Common myeloid progenitor, CD34-positive (primary cell): ENCODE data around the gene HOXB2.

Experiments used
- CTCF ChIA-PET: fragments of 350-600 bp; sonication (Branson Sonifier 250); formaldehyde crosslinking; loops from one replicate; lab custom pipeline; 2021; ENCODE audit warnings: antibody characterized with exemption; lab: Charles Lee
- POLR2A ChIA-PET: fragments of 350-600 bp; sonication (Branson Sonifier 250); formaldehyde crosslinking; loops from one replicate; lab custom pipeline; 2021; ENCODE audit warnings: antibody characterized with exemption; lab: Charles Lee
- DNase-seq, 3 donors: peaks; one replicate each; pipeline versions ENCODE4 v3.0.0 to v3.0.0-alpha.2; 2013
- H3K27ac ChIP-seq, 2 experiments: 1 replicate in 1 of 2; 2 replicates in 1 of 2; pipeline ENCODE4 v1.7.0; 2013; ENCODE audit warnings: inconsistent platforms in 2 of 2, low read length in 2 of 2, mild to moderate bottlenecking in 2 of 2, low read depth in 1 of 2, moderate library complexity in 1 of 2; ENCODE audit not compliant: severe bottlenecking in 2 of 2, insufficient read depth in 1 of 2, poor library complexity in 1 of 2
- H3K27me3 ChIP-seq, 5 experiments: replicated peaks in 2 of 5; 1 replicate in 3 of 5; 2 replicates in 2 of 5; pipeline versions ENCODE4 v1.6.1 to v1.7.0; 2013; ENCODE audit warnings: low read length in 4 of 5, mild to moderate bottlenecking in 2 of 5, moderate library complexity in 2 of 5, inconsistent platforms in 1 of 5; ENCODE audit not compliant: insufficient read depth in 5 of 5, control insufficient read depth in 4 of 5
- H3K36me3 ChIP-seq, 4 experiments: 1 replicate in 2 of 4; 2 replicates in 2 of 4; pipeline versions ENCODE4 v1.6.1 to v1.7.0; 2013; ENCODE audit warnings: low read length in 3 of 4, control low read depth in 1 of 4, mild to moderate bottlenecking in 1 of 4; ENCODE audit not compliant: control insufficient read depth in 4 of 4, insufficient read depth in 4 of 4
- H3K4me1 ChIP-seq, 4 experiments: 1 replicate in 3 of 4; 2 replicates in 1 of 4; pipeline versions ENCODE4 v1.6.1 to v1.7.1; 2013; ENCODE audit warnings: low read length in 3 of 4, mild to moderate bottlenecking in 3 of 4, control low read depth in 1 of 4, inconsistent platforms in 1 of 4, moderate library complexity in 1 of 4; ENCODE audit not compliant: control insufficient read depth in 4 of 4, insufficient read depth in 4 of 4; ENCODE audit errors: control extremely low read depth in 1 of 4
- H3K4me3 ChIP-seq, 7 experiments: 1 replicate in 4 of 7; 2 replicates in 3 of 7; pipeline versions ENCODE4 v1.5.1 to v1.7.0; 2013; ENCODE audit warnings: mild to moderate bottlenecking in 7 of 7, low read length in 6 of 7, moderate library complexity in 6 of 7, inconsistent platforms in 2 of 7, low read depth in 2 of 7, control low read depth in 1 of 7; ENCODE audit not compliant: insufficient read depth in 4 of 7, control insufficient read depth in 1 of 7; ENCODE audit errors: extremely low read depth in 1 of 7
- H3K9me3 ChIP-seq, 5 experiments: 1 replicate in 4 of 5; 2 replicates in 1 of 5; pipeline versions ENCODE4 v1.6.1 to v1.7.1; 2013; ENCODE audit warnings: low read length in 4 of 5, mild to moderate bottlenecking in 2 of 5, inconsistent platforms in 1 of 5, low read depth in 1 of 5, moderate library complexity in 1 of 5; ENCODE audit not compliant: control insufficient read depth in 4 of 5, insufficient read depth in 2 of 5; ENCODE audit errors: control extremely low read depth in 1 of 5
- WGBS: methylation state at CpG from one replicate; pipeline ENCODE4 v1.1.5; 2013; ENCODE audit not compliant: insufficient coverage; 5-methylcytosine and 5-hydroxymethylcytosine counted together

Gene HOXB2

DNA sequence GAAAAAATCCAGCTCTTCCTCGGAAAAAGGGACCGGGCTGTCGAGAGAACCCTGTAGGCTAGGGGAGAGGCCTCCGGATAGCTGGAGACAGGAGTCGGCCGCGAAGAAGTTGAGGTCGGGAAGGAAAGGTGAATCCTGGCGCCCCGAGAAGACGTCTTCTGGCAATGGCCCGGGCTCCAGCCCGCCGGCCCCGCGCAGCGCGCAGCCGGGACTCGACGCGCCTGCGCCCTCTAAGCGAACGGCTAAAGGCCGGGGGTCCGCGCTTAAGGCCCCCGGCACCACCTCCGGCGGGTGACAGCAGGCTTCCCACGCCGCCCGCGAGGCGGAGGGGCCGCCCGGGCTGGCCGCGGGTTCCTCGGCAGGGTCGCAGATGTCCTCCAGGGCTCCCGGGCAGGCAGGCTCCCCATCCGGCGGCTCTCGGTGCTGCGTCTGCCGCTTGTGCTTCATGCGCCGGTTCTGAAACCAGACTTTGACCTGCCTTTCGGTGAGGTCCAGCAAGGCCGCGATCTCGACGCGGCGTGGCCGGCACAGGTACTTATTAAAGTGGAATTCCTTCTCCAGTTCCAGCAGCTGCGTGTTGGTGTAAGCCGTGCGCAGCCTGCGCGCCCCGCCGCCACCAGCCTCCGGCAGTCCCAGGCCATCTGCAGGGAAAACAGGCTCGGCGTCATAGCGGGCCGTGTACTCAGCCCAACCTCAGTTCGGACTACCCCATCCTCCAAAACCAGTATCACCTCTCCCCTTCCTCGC lies 1.6 kb downstream of the HOXB2 start:
- CTCF ChIA-PET, result interaction anchor here (0.7 to 1.6 kb wide), 5 partner anchors 9 to 65 kb away, joined by 3 read pairs; no protein-coding TSS in a partner anchor
- under 1% methylated on average over 68 of the region's 72 CpGs for WGBS
- DNase-seq, result peak in 2 of 3 donors; percentile 54 to 65
- Histone ChIP-seq H3K9me3 (no peaks in the 10 kb centered on the region), H3K27me3 (no peaks in the 10 kb centered on the region), H3K27ac (peak overlapping the region; percentile 83 to 95), H3K4me1 (peaks cover 22 to 76% (median 59%) of the 10 kb centered on the region in 4 experiments), H3K4me3 (peak overlapping the region; percentile 60 to 95 (median 89)), H3K36me3 (peaks cover 0 to 4% (median 2%) of the 10 kb centered on the region in 4 experiments)
- POLR2A ChIA-PET, result interaction anchor here (1.0 kb wide), 1 partner anchor 31 kb away, joined by 4 read pairs; no protein-coding TSS in a partner anchor

DNA sequence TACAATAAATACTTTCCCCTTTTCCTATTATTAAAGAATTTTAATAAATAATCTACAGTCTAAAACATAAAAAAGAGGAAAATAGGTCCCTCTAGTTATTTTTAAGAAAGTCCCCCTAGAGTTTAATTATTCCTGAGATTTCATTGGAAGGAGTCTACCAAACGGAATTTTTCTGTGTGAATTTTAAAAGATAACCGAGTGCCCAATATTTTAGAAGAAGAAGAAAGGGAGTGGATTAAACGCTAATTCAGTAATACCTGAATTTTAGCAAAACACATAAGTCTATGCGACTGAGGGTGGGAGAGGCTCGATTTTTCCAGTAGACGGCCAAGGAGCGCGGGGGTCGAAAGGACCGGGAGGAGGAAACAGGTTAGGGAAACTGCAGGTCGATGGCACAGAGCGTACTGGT lies 2.2 kb downstream of the HOXB2 start:
- ChIA-PET CTCF (interaction anchor here (0.7 to 1.6 kb wide), 4 partner anchors 8 to 64 kb away, joined by 3 read pairs; no protein-coding TSS in a partner anchor), POLR2A (no interaction called here)
- Histone ChIP-seq H3K9me3 (no peaks in the 10 kb centered on the region), H3K4me3 (peak overlapping the region; percentile 60 to 95 (median 89)), H3K27me3 (no peaks in the 10 kb centered on the region), H3K4me1 (peaks cover 20 to 71% (median 53%) of the 10 kb centered on the region in 4 experiments), H3K27ac (peak overlapping the region; percentile 83 to 95), H3K36me3 (peaks cover 0 to 4% (median 2%) of the 10 kb centered on the region in 4 experiments)
- 0% methylated on average over 9 of the region's 12 CpGs for WGBS
- no peak for DNase-seq

DNA sequence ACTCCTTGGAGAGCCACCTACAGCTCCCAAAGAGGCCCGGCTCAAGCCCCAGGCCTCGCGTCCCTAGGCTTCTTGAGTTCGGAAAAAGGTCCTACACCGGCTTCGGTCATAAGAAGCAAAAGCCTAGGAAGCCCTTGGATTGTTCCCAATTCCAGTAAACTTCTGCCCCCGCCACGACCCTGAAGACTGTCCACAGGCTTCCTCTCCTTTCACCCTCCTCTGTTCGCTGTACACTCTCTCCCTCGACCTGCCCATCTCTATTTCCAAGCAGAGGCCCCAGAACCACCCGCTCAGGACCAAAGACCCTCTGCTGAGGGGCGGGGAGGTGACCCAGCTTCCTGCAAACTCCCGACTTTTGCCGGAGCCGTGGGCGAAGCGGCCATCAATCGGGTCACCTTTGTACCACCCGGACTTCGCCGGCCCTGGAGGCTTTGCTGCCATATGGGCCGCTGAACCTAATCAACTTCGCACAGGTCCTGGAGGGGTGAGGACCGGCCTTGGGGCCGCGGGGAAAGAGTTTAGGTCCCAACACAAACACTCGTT lies 2.7 kb downstream of the HOXB2 start:
- Histone ChIP-seq H3K4me1 (peaks cover 15 to 66% (median 48%) of the 10 kb centered on the region in 4 experiments), H3K36me3 (peaks cover 0 to 4% (median 2%) of the 10 kb centered on the region in 4 experiments), H3K27ac (peak overlapping the region; percentile 83 to 95), H3K4me3 (peak overlapping the region; percentile 63 to 95 (median 89)), H3K27me3 (no peaks in the 10 kb centered on the region), H3K9me3 (no peaks in the 10 kb centered on the region)
- no peak for DNase-seq
- CTCF ChIA-PET, result interaction anchor here (0.7 to 3.2 kb wide), 6 partner anchors 9 to 82 kb away, joined by 3 to 14 read pairs (median 3); no protein-coding TSS in a partner anchor
- WGBS, result under 1% methylated on average over 20 of the region's 27 CpGs
- POLR2A ChIA-PET, result interaction anchor here (1.2 kb wide), 1 partner anchor 50 kb away, joined by 4 read pairs; no protein-coding TSS in a partner anchor

DNA sequence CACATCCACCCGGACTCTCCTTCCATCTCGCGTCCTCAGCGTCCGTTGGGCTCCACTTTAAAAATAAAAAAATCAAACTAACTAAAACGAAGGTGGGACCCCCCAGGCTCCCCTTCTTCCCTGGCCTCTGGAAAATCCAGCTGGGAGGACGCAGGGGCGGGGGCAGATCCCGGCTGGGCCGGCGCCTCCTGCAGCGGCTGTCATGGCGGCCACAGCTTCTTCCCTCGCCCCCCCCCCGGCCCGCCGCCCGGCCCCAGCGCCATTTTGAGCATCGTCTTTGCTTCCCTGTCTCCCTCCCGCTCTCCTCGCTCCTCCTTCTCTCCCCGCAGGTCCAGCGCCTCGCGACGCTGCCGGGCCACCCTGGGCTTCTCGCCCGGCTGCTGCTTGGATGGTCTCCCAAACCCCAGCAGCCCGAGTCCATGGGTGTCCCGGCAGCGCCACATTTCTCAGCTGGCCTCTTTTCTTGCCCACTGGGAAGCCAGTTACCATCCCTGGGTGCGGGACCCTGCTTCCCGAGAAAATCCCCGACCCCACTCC lies 3.3 kb downstream of the HOXB2 start:
- Histone ChIP-seq H3K4me3 (peak overlapping the region; percentile 63 to 95 (median 89)), H3K27ac (peak overlapping the region; percentile 83 to 95), H3K4me1 (peaks cover 12 to 60% (median 43%) of the 10 kb centered on the region in 4 experiments), H3K27me3 (no peaks in the 10 kb centered on the region), H3K9me3 (no peaks in the 10 kb centered on the region), H3K36me3 (peaks cover 0 to 4% (median 2%) of the 10 kb centered on the region in 4 experiments)
- CTCF ChIA-PET, result interaction anchor here (0.7 to 3.2 kb wide), 6 partner anchors 9 to 82 kb away, joined by 3 to 14 read pairs (median 3); no protein-coding TSS in a partner anchor
- WGBS, result 0% methylated on average over 12 of the region's 36 CpGs
- peak in 1 of 3 donors; percentile 56 for DNase-seq
- POLR2A ChIA-PET, result interaction anchor here (0.7 to 1.2 kb wide), 2 partner anchors 46 to 51 kb away, joined by 4 to 5 read pairs; no protein-coding TSS in a partner anchor

DNA sequence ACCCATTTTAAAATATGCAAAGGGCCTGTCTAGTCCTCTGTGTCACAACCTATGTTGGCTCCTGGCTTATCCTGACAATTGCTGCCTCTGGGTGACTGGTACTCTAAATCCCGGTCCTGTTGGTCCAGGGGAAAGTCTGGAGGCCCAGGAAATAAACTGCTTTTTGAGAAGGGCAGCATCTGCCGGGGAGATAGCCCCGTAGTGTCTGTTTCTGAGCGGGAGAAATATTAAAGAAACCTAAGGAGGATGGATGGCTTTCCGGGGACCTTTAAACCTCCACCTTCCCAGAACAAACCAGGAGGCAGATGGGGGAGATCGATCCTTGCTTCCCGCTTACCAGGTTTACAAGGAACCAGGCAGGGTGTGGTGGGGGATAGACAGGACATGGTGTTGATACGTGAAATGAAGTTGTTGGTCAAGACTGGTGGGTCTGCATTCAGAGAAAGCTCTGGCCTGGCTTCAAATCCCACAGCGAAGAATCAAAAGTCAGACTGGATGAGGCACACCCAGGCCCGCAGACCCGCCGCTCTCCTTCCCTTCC lies 3.8 kb downstream of the HOXB2 start:
- Histone ChIP-seq H3K27me3 (no peaks in the 10 kb centered on the region), H3K4me3 (peak overlapping the region; percentile 56 to 95 (median 82)), H3K27ac (peak overlapping the region; percentile 83 to 95), H3K36me3 (peaks cover 0 to 4% (median 2%) of the 10 kb centered on the region in 4 experiments), H3K4me1 (peaks cover 9 to 55% (median 37%) of the 10 kb centered on the region in 4 experiments), H3K9me3 (no peaks in the 10 kb centered on the region)
- CTCF ChIA-PET, result interaction anchor here (0.8 to 3.2 kb wide), 12 partner anchors 8 to 83 kb away, joined by 3 to 14 read pairs (median 4); no protein-coding TSS in a partner anchor
- WGBS, result 7% methylated on average over 3 of the region's 12 CpGs
- POLR2A ChIA-PET, result interaction anchor here (0.7 to 1.2 kb wide), 2 partner anchors 47 to 51 kb away, joined by 4 to 5 read pairs; no protein-coding TSS in a partner anchor
- no peak for DNase-seq

DNA sequence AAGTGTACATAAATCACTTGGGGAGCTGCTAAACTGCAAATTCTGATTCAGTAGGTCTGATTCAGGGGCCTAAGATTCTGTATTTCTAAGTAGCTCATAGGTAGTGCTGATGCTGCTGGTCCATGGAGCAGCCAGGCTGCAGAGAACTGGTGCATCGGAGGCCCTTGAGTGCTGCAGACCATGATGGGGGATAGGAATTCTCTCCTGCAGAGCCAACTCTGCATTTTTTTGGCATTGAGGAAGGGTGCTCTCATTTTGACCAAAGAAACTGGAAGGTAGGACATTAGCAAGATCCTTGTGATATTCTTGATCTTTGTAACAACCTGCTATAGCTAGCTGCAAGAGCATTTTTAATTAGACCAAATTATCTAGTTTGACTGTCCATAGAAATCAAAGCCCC lies 4.7 kb downstream of the HOXB2 start:
- H3K27ac ChIP-seq, result peak overlapping the region in 1 of 2 experiments; percentile 14
- H3K9me3 ChIP-seq, result no peaks in the 10 kb centered on the region
- H3K36me3 ChIP-seq, result peaks cover 0 to 4% (median 2%) of the 10 kb centered on the region in 4 experiments
- peak overlapping the region in 2 of 7 experiments; percentile 4 to 13 for H3K4me3 ChIP-seq
- H3K4me1 ChIP-seq, result peaks cover 3 to 46% (median 28%) of the 10 kb centered on the region in 4 experiments
- CTCF ChIA-PET, result interaction anchor here (0.8 to 3.2 kb wide), 15 partner anchors 11 to 160 kb away, joined by 3 to 14 read pairs (median 4); no protein-coding TSS in a partner anchor
- POLR2A ChIA-PET, result no interaction called here
- no CpG with 5 or more reads among the region's 1 CpG for WGBS
- no peaks in the 10 kb centered on the region for H3K27me3 ChIP-seq
- peak in 1 of 3 donors; percentile 54 for DNase-seq
